Glutamatergic neuron (in vitro differentiated cells): Measurements from ENCODE around the gene AARS2. TPM values are rescaled to one million over a fixed set of nuclear protein-coding genes. Genes with fewer than 3 reads are reported as not detected.

Experiments
- DNase-seq: peaks from one replicate; pipeline ENCODE4 v3.0.0; 2022
- H3K27ac Mint-ChIP-seq: one replicate; pipeline ENCODE4 v1.8.0; 2020; ENCODE audit warnings: mild to moderate bottlenecking, mixed read lengths, inconsistent platforms; ENCODE audit not compliant: unreplicated experiment
- H3K27me3 Mint-ChIP-seq: one replicate; pipeline ENCODE4 v1.8.0; 2020; ENCODE audit warnings: mild to moderate bottlenecking, moderate library complexity, mixed read lengths, inconsistent platforms; ENCODE audit not compliant: unreplicated experiment
- H3K36me3 Mint-ChIP-seq: one replicate; pipeline ENCODE4 v1.8.0; 2020; ENCODE audit warnings: mild to moderate bottlenecking, mixed read lengths, inconsistent platforms; ENCODE audit not compliant: unreplicated experiment
- H3K4me1 Mint-ChIP-seq: one replicate; pipeline ENCODE4 v1.8.0; 2020; ENCODE audit warnings: mild to moderate bottlenecking, low read depth, mixed read lengths, inconsistent platforms; ENCODE audit not compliant: unreplicated experiment
- H3K4me3 Mint-ChIP-seq: one replicate; pipeline ENCODE4 v1.8.0; 2020; ENCODE audit warnings: mild to moderate bottlenecking, mixed read lengths, inconsistent platforms; ENCODE audit not compliant: unreplicated experiment
- H3K9me3 Mint-ChIP-seq: one replicate; pipeline ENCODE4 v1.8.0; 2020; ENCODE audit warnings: mild to moderate bottlenecking, moderate library complexity, mixed read lengths, inconsistent platforms; ENCODE audit not compliant: unreplicated experiment
- CTCF ChIP-seq: fragments of 200-600 bp; sonication (generic); IDR thresholded peaks from one replicate; pipeline ENCODE4 v1.5.0; 2021; ENCODE audit not compliant: partially characterized antibody, unreplicated experiment
- total RNA-seq: library from RNA; stranded (reverse); fragmentation: NEBNext Ultra II Directional; extraction: Animal tissue kit (Norgen Biotek cat#: 25700); gene quantifications from one replicate; pipeline ENCODE4 v1.2.1, GENCODE V29; 2021; ENCODE audit not compliant: unreplicated experiment

Gene AARS2
- total RNA-seq, 1 donor from 2014 or later: 41.7 TPM

DNA sequence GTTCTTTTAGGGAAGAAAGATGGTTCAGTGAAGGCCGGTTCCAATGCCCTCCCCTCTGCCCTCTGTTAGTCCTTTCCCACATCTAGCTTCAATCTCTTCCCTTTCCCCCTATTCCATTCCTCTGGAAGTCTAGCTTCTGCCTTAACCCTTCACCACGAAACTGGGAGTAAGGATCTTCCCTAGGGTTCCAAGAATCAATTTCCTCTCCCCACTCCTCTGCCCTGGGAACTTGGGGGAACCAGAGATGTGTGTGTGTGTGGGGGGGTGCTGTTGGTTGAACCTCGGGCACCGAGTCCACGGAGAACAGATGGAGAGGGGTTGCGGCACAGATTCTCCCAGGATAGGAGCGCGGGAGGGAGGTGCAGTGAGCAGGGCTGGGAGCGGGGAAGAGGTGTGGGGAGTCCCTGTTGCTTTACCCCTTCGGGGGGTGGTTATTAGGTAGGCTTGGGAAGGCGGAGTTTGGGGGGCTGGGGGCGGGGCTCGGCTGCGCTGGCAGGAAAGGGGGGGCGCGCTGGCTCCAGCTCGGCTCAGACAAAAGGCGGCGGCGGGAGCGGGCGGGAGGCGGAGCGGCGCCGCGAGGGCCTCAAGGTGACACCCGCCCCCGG lies 43.1 kb downstream of the AARS2 start, which contains the start of gene TMEM151B:
TMEM151B (plus strand) TSS at position 530 of the 605 bp plus-strand sequence. CDS start 293 bp downstream, outside the sequence.
- peak; percentile 61 for DNase-seq

GRCh38 chr6:44269178-44269920 lies 43.8 kb downstream of the AARS2 start:
- DNase-seq: no peak
- peak overlapping the region; percentile 84 for H3K27ac Mint-ChIP-seq
- no peak for TF ChIP-seq CTCF
- H3K27me3 Mint-ChIP-seq: peaks cover 20% of the 10 kb centered on the region
- no peaks in the 10 kb centered on the region for H3K36me3 Mint-ChIP-seq
- peaks cover 41% of the 10 kb centered on the region for H3K4me1 Mint-ChIP-seq
- H3K9me3 Mint-ChIP-seq: peaks cover 21% of the 10 kb centered on the region
- H3K4me3 Mint-ChIP-seq: peak overlapping the region; percentile 88

More for the DNA sequence above, 43.1 kb downstream of the AARS2 start, which contains the start of gene TMEM151B:
- Mint-ChIP-seq H3K27ac (peak within 1 kb of the TSS; percentile 96), H3K36me3 (no peaks in the 10 kb centered on the region), H3K27me3 (peaks cover 25% of the 10 kb centered on the region), H3K9me3 (peaks cover 26% of the 10 kb centered on the region), H3K4me3 (peak within 1 kb of the TSS; percentile 92), H3K4me1 (peaks cover 40% of the 10 kb centered on the region)
- no peak for TF ChIP-seq CTCF

- Mint-ChIP-seq H3K9me3 (peaks cover 18% of the 10 kb centered on the region), H3K4me1 (peaks cover 45% of the 10 kb centered on the region), H3K27me3 (peaks cover 23% of the 10 kb centered on the region), H3K36me3 (no peaks in the 10 kb centered on the region), H3K4me3 (peak overlapping the region; percentile 61), H3K27ac (peak overlapping the region; percentile 33)
- peak; percentile 72 for DNase-seq
- TF ChIP-seq CTCF: peak; percentile 97
Observed at GRCh38 chr6:44268095-44268628, 45.0 kb downstream of the AARS2 start.

- no peak for DNase-seq
- Mint-ChIP-seq H3K9me3 (peaks cover 17% of the 10 kb centered on the region), H3K27ac (no peak overlapping the region), H3K36me3 (no peaks in the 10 kb centered on the region), H3K4me1 (peaks cover 43% of the 10 kb centered on the region), H3K27me3 (peaks cover 18% of the 10 kb centered on the region), H3K4me3 (no peak overlapping the region)
- no peak for TF ChIP-seq CTCF
Observed at GRCh38 chr6:44267252-44267651, 45.9 kb downstream of the AARS2 start.
